Smooth muscle cell (in vitro differentiated cells): ENCODE measurements around the gene RIN1. TPM values are rescaled to one million over a fixed set of nuclear protein-coding genes. Genes with fewer than 3 reads are reported as not detected.

Experiments
- DNase-seq: peaks from one replicate; lab custom pipeline; 2025; ENCODE audit not compliant: unreplicated experiment; lab: John Stamatoyannopoulos, UW
- H2AFZ ChIP-seq: fragments of 200-600 bp; sonication (generic); 2 replicates; pipeline ENCODE4 v1.6.0; 2016; ENCODE audit warnings: antibody characterized with exemption, low read depth, mild to moderate bottlenecking
- H3F3A ChIP-seq: fragments of 200-600 bp; sonication (generic); 2 replicates; pipeline ENCODE4 v1.6.0; 2017; ENCODE audit warnings: antibody characterized with exemption, low read depth
- H3K27ac ChIP-seq: fragments of 200-600 bp; sonication (generic); 2 replicates; pipeline ENCODE4 v1.5.1; 2016; ENCODE audit warnings: low read depth, mild to moderate bottlenecking
- H3K27me3 ChIP-seq: fragments of 200-600 bp; sonication (generic); 2 replicates; pipeline ENCODE4 v1.6.1; 2016; ENCODE audit warnings: low read depth, mild to moderate bottlenecking
- H3K36me3 ChIP-seq: fragments of 200-600 bp; sonication (generic); 2 replicates; pipeline ENCODE4 v1.5.1; 2016; ENCODE audit warnings: low read depth
- H3K4me1 ChIP-seq: fragments of 200-600 bp; sonication (generic); 2 replicates; pipeline ENCODE4 v1.5.1; 2016; ENCODE audit warnings: low read depth
- H3K4me2 ChIP-seq: fragments of 200-600 bp; sonication (generic); 2 replicates; pipeline ENCODE4 v1.6.0; 2016; ENCODE audit warnings: mild to moderate bottlenecking
- H3K4me3 ChIP-seq: fragments of 200-600 bp; sonication (generic); 2 replicates; pipeline ENCODE4 v1.5.1; 2016; ENCODE audit warnings: mild to moderate bottlenecking
- H3K79me2 ChIP-seq: fragments of 200-600 bp; sonication (generic); 2 replicates; pipeline ENCODE4 v1.6.0; 2016; ENCODE audit warnings: low read depth, mild to moderate bottlenecking
- H3K9ac ChIP-seq: fragments of 200-600 bp; sonication (generic); 2 replicates; pipeline ENCODE4 v1.6.0; 2016; ENCODE audit warnings: low read depth
- H3K9me3 ChIP-seq: fragments of 200-600 bp; sonication (generic); replicated peaks from 2 replicates; pipeline ENCODE4 v1.5.1; 2016; ENCODE audit warnings: low read depth
- H4K20me1 ChIP-seq: fragments of 200-600 bp; sonication (generic); 2 replicates; pipeline ENCODE4 v1.6.0; 2016; ENCODE audit warnings: low read depth
- CTCF ChIP-seq: fragments of 200-600 bp; sonication (generic); IDR thresholded peaks from 2 replicates; pipeline ENCODE4 v1.5.1; 2017; ENCODE audit warnings: borderline replicate concordance, mild to moderate bottlenecking, antibody characterized with exemption; ENCODE audit not compliant: insufficient read depth, poor library complexity, severe bottlenecking
- WGBS: methylation state at CpG from one replicate; pipeline ENCODE4 v1.1.7; 2016; ENCODE audit warnings: low lambda C conversion rate; 5-methylcytosine and 5-hydroxymethylcytosine counted together
- polyA plus RNA-seq: library from polyadenylated mRNA; unstranded; fragments of >200 nt; fragmentation: Nextera tagmentation; extraction: Ambion mirVana; gene quantifications from 2 replicates; pipeline ENCODE4 v1.2.1, GENCODE V29; 2016
- total RNA-seq: library from RNA; depleted of rRNA; stranded (reverse); fragments of >200 nt; gene quantifications from 2 replicates; pipeline ENCODE4 v1.2.3, GENCODE V29; 2014

The RIN1 gene
- total and polyA plus RNA-seq, 2 experiments from 2014 or later = 15.3 to 18.0 TPM

GRCh38 chr11:66331542-66332370 lies 4.5 kb downstream of the RIN1 start:
- H2AFZ ChIP-seq = no peak overlapping the region
- no peak overlapping the region for H3K4me2 ChIP-seq
- no peak for DNase-seq
- H3K27ac ChIP-seq = no peak overlapping the region
- H3K4me1 ChIP-seq = peaks cover 25% of the 10 kb centered on the region
- peaks cover 9% of the 10 kb centered on the region for H3K79me2 ChIP-seq
- TF ChIP-seq CTCF = no peak
- no peaks in the 10 kb centered on the region for H3K36me3 ChIP-seq
- H3F3A ChIP-seq = peaks cover 3% of the 10 kb centered on the region
- H3K4me3 ChIP-seq = no peak overlapping the region
- no peak overlapping the region for H3K9ac ChIP-seq
- no peaks in the 10 kb centered on the region for H3K9me3 ChIP-seq
- H4K20me1 ChIP-seq = no peaks in the 10 kb centered on the region
- 98% methylated on average over 12 of the region's 12 CpGs for WGBS
- H3K27me3 ChIP-seq = no peaks in the 10 kb centered on the region

- Histone ChIP-seq H3K4me2 (no peak overlapping the region), H3K27me3 (no peaks in the 10 kb centered on the region), H3K4me1 (peaks cover 27% of the 10 kb centered on the region), H3K79me2 (peaks cover 9% of the 10 kb centered on the region), H3K27ac (no peak overlapping the region), H3K4me3 (no peak overlapping the region), H3F3A (peaks cover 3% of the 10 kb centered on the region), H3K9ac (no peak overlapping the region), H2AFZ (no peak overlapping the region), H3K9me3 (no peaks in the 10 kb centered on the region), H4K20me1 (no peaks in the 10 kb centered on the region), H3K36me3 (no peaks in the 10 kb centered on the region)
- no peak for DNase-seq
- WGBS = 87% methylated on average over 10 of the region's 10 CpGs
- no peak for TF ChIP-seq CTCF
Observed at GRCh38 chr11:66330931-66331330, 5.3 kb downstream of the RIN1 start.

GRCh38 chr11:66329165-66329673 lies 7.0 kb downstream of the RIN1 start:
- no peak for DNase-seq
- no peaks in the 10 kb centered on the region for H3K36me3 ChIP-seq
- no peak for TF ChIP-seq CTCF
- H3K4me3 ChIP-seq = no peak overlapping the region
- H3K4me1 ChIP-seq = peaks cover 28% of the 10 kb centered on the region
- H2AFZ ChIP-seq = no peak overlapping the region
- no peaks in the 10 kb centered on the region for H3K79me2 ChIP-seq
- no peak overlapping the region for H3K9ac ChIP-seq
- 96% methylated on average over 3 of the region's 3 CpGs for whole genome bisulfite sequencing
- no peaks in the 10 kb centered on the region for H3K27me3 ChIP-seq
- H3K4me2 ChIP-seq = no peak overlapping the region
- H3K9me3 ChIP-seq = no peaks in the 10 kb centered on the region
- no peak overlapping the region for H3K27ac ChIP-seq
- peaks cover 3% of the 10 kb centered on the region for H3F3A ChIP-seq
- H4K20me1 ChIP-seq = no peaks in the 10 kb centered on the region
